Measurements from ENCODE around the gene TGM1. TPM values are rescaled to one million over a fixed set of nuclear protein-coding genes. Genes with fewer than 3 reads are reported as not detected.

TGM1 gene
- polyA plus RNA-seq, 1 of the 3 experiments (the other 2 are of a cell fraction), result 2.7 TPM

GRCh38 chr14:24255438-24255837, 7.5 kb downstream of the TGM1 start:
- Histone ChIP-seq H4K20me1 (ENCODE audit: insufficient read depth) (no peaks in the 10 kb centered on the region), H3K9me3 (no peaks in the 10 kb centered on the region), H3K9me2 (no peaks in the 10 kb centered on the region), H3K79me2 (ENCODE audit: insufficient read depth) (no peaks in the 10 kb centered on the region), H3K4me2 (no peak overlapping the region), H3K27ac (ENCODE audit: low read depth in 2 of 2, low read length in 1 of 2) (no peak overlapping the region), H3K9ac (no peak overlapping the region), H3K4me3 (ENCODE audit: low read depth in 2 of 2, low read length in 1 of 2) (no peak overlapping the region), H2AFZ (ENCODE audit: low read depth) (no peak overlapping the region), H3K36me3 (replicated peaks in 1 of 2; ENCODE audit: control insufficient read depth in 1 of 2, insufficient read depth in 2 of 2, low read length in 1 of 2) (peaks cover 0 to 3% of the 10 kb centered on the region in 2 experiments), H3F3A (replicated peaks; ENCODE audit: insufficient read depth) (peaks cover 5% of the 10 kb centered on the region), H3K27me3 (ENCODE audit: insufficient read depth) (no peaks in the 10 kb centered on the region), H3K4me1 (ENCODE audit: control insufficient read depth in 1 of 2, insufficient read depth in 2 of 2, low read depth in 1 of 2, low read length in 1 of 2) (peaks cover 0 to 3% of the 10 kb centered on the region in 2 experiments; a peak in 1 of 4 replicates)
- POLR2A ChIA-PET, result no interaction called here
- TF ChIP-seq GABPA (IDR thresholded peaks at IDR 0.05; ENCODE audit: low read depth) (no peak), YY1 (IDR thresholded peaks at IDR 0.05; ENCODE audit: low read depth) (no peak), ELF1 (IDR thresholded peaks at IDR 0.05) (no peak), FOXJ3 (CRISPR knock-in tag; IDR thresholded peaks at IDR 0.05) (no peak), IRF3 (IDR thresholded peaks at IDR 0.05; ENCODE audit: low read depth, low read length) (no peak), JUND (IDR thresholded peaks at IDR 0.05) (no peak), MXI1 (IDR thresholded peaks at IDR 0.05; ENCODE audit: low read depth, low read length) (no peak), RAD21 (IDR thresholded peaks at IDR 0.05; ENCODE audit: low read length) (no peak), SIN3A (IDR thresholded peaks at IDR 0.05; ENCODE audit: borderline replicate concordance, low read depth, low read length) (no peak), FOXM1 (IDR thresholded peaks at IDR 0.05; ENCODE audit: low read depth) (no peak), ZBTB33 (IDR thresholded peaks at IDR 0.05; ENCODE audit: borderline replicate concordance, low read depth) (no peak), USF2 (IDR thresholded peaks at IDR 0.05; ENCODE audit: borderline replicate concordance, low read depth, low read length) (no peak), NRF1 (IDR thresholded peaks at IDR 0.05; ENCODE audit: low read depth, low read length) (no peak), EP300 (IDR thresholded peaks at IDR 0.05; ENCODE audit: borderline replicate concordance in 1 of 2, low read depth in 1 of 2, low read length in 1 of 2) (no peak), RFX5 (IDR thresholded peaks at IDR 0.05; ENCODE audit: low read length) (no peak), GATA2 (CRISPR knock-in tag; IDR thresholded peaks at IDR 0.05) (no peak), RXRA (IDR thresholded peaks at IDR 0.05; ENCODE audit: borderline replicate concordance, low read depth) (no peak), TAF1 (IDR thresholded peaks at IDR 0.05; ENCODE audit: borderline replicate concordance, low read depth, low read length) (no peak)
- TF ChIP-seq, protein P1, sequence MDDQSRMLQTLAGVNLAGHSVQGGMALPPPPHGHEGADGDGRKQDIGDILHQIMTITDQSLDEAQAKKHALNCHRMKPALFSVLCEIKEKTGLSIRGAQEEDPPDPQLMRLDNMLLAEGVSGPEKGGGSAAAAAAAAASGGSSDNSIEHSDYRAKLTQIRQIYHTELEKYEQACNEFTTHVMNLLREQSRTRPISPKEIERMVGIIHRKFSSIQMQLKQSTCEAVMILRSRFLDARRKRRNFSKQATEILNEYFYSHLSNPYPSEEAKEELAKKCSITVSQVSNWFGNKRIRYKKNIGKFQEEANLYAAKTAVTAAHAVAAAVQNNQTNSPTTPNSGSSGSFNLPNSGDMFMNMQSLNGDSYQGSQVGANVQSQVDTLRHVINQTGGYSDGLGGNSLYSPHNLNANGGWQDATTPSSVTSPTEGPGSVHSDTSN (IDR thresholded peaks at IDR 0.05), result no peak
- 81% methylated on average over 6 of the region's 8 CpGs for WGBS (ENCODE audit: low lambda C conversion rate)
- DNase-seq, result no peak
- CTCF ChIA-PET, result interaction anchor here (1.2 to 4.0 kb wide), 3 partner anchors 9 to 52 kb away, joined by 3 to 13 read pairs (median 5); partner anchors contain the start of gene CIDEB

Data from SK-N-SH (cell line).